Right renal cortex interstitium (tissue), 3 donors: ENCODE measurements around the gene NXPE1. TPM values are rescaled to one million over a fixed set of nuclear protein-coding genes. Genes with fewer than 3 reads are reported as not detected.

Experiments used
- polyA plus RNA-seq, 3 donors: library from polyadenylated mRNA; unstranded; fragments of 120-200 nt; gene quantifications; one replicate each; pipeline ENCODE4 v1.2.1, GENCODE V29; 2013; ENCODE audit not compliant: insufficient read length in 3 of 3

NXPE1 gene
- polyA plus RNA-seq, 3 donors = 0.06 TPM; not detected in 2

Other genes starting within 250 kb of the NXPE1 start
- gene C11orf71, start 159.4 kb downstream of the NXPE1 start, polyA plus RNA-seq = 10 to 100 TPM; 19.4 to 20.6 (median 19.9) TPM
- gene RBM7, start 159.2 kb downstream of the NXPE1 start, polyA plus RNA-seq = 10 to 100 TPM; 60.1 to 61.6 (median 61.2) TPM
- 100 to 1,000 TPM; 107 to 113 (median 109) TPM for gene REXO2, start 120.4 kb downstream of the NXPE1 start, polyA plus RNA-seq
- not detected for gene NXPE4, start 35.9 kb upstream of the NXPE1 start, polyA plus RNA-seq
- under 1 TPM; 0.31 to 0.47 (median 0.37) TPM for gene NXPE2, start 118.6 kb upstream of the NXPE1 start, polyA plus RNA-seq